Measurements from ENCODE around the gene SEC22B. TPM values are rescaled to one million over a fixed set of nuclear protein-coding genes. Genes with fewer than 3 reads are reported as not detected.
"Not testable (repeated sequence)": the region's sequence is repeated elsewhere in the genome, so short reads cannot be mapped to it uniquely, and the experiment has no call there.

SEC22B gene
- total RNA-seq, 1 experiment from 2014 or later = 22.7 TPM

GRCh38 chr1:120112212-120112611, 64.1 kb downstream of the SEC22B start:
- H3K4me3 ChIP-seq (ENCODE audit: low read length); H2AFZ ChIP-seq (ENCODE audit: low read length); H3K9me2 ChIP-seq (replicated peaks; ENCODE audit: insufficient read depth, low read length); H3K27me3 ChIP-seq (ENCODE audit: low read length); DNase-seq; H3K4me2 ChIP-seq (ENCODE audit: low read depth, low read length, poor library complexity, severe bottlenecking); H3K79me2 ChIP-seq (ENCODE audit: low read length); H4K20me1 ChIP-seq (ENCODE audit: insufficient read depth, low read depth, low read length); H3K36me3 ChIP-seq (ENCODE audit: insufficient read depth, low read length); H3K9ac ChIP-seq (ENCODE audit: low read length); H3K9me3 ChIP-seq (ENCODE audit: low read length); H3K4me1 ChIP-seq (ENCODE audit: low read length); H3K27ac ChIP-seq (ENCODE audit: low read length): not testable (repeated sequence)

- not testable (repeated sequence) for H3K36me3 ChIP-seq (ENCODE audit: insufficient read depth, low read length); H3K27me3 ChIP-seq (ENCODE audit: low read length); H3K4me2 ChIP-seq (ENCODE audit: low read depth, low read length, poor library complexity, severe bottlenecking); H3K4me1 ChIP-seq (ENCODE audit: low read length); H3K27ac ChIP-seq (ENCODE audit: low read length); DNase-seq; H3K4me3 ChIP-seq (ENCODE audit: low read length); H3K9ac ChIP-seq (ENCODE audit: low read length); H3K9me2 ChIP-seq (replicated peaks; ENCODE audit: insufficient read depth, low read length); H3K9me3 ChIP-seq (ENCODE audit: low read length); H3K79me2 ChIP-seq (ENCODE audit: low read length); H2AFZ ChIP-seq (ENCODE audit: low read length); H4K20me1 ChIP-seq (ENCODE audit: insufficient read depth, low read depth, low read length)
Observed at GRCh38 chr1:120111771-120112170, 64.5 kb downstream of the SEC22B start.

GRCh38 chr1:120111008-120111407, 65.3 kb downstream of the SEC22B start:
- H3K27ac ChIP-seq (ENCODE audit: low read length) = not testable (repeated sequence)

GRCh38 chr1:120109656-120110055, 66.7 kb downstream of the SEC22B start:
- DNase-seq; H3K4me2 ChIP-seq (ENCODE audit: low read depth, low read length, poor library complexity, severe bottlenecking); H3K79me2 ChIP-seq (ENCODE audit: low read length); H3K27me3 ChIP-seq (ENCODE audit: low read length); H4K20me1 ChIP-seq (ENCODE audit: insufficient read depth, low read depth, low read length); H3K9me2 ChIP-seq (replicated peaks; ENCODE audit: insufficient read depth, low read length); H3K9ac ChIP-seq (ENCODE audit: low read length); H3K4me1 ChIP-seq (ENCODE audit: low read length); H2AFZ ChIP-seq (ENCODE audit: low read length); H3K27ac ChIP-seq (ENCODE audit: low read length); H3K4me3 ChIP-seq (ENCODE audit: low read length); H3K9me3 ChIP-seq (ENCODE audit: low read length); H3K36me3 ChIP-seq (ENCODE audit: insufficient read depth, low read length): not testable (repeated sequence)

More at GRCh38 chr1:120111008-120111407, 65.3 kb downstream of the SEC22B start:
- not testable (repeated sequence) for H3K4me2 ChIP-seq (ENCODE audit: low read depth, low read length, poor library complexity, severe bottlenecking); H3K9ac ChIP-seq (ENCODE audit: low read length); H4K20me1 ChIP-seq (ENCODE audit: insufficient read depth, low read depth, low read length); H3K27me3 ChIP-seq (ENCODE audit: low read length); H3K9me2 ChIP-seq (replicated peaks; ENCODE audit: insufficient read depth, low read length); H3K36me3 ChIP-seq (ENCODE audit: insufficient read depth, low read length); H3K9me3 ChIP-seq (ENCODE audit: low read length); H3K4me3 ChIP-seq (ENCODE audit: low read length); DNase-seq; H2AFZ ChIP-seq (ENCODE audit: low read length); H3K4me1 ChIP-seq (ENCODE audit: low read length); H3K79me2 ChIP-seq (ENCODE audit: low read length)

- not testable (repeated sequence) for H3K4me1 ChIP-seq (ENCODE audit: low read length); H3K9me2 ChIP-seq (replicated peaks; ENCODE audit: insufficient read depth, low read length); H2AFZ ChIP-seq (ENCODE audit: low read length); H3K79me2 ChIP-seq (ENCODE audit: low read length); H3K4me2 ChIP-seq (ENCODE audit: low read depth, low read length, poor library complexity, severe bottlenecking); H3K27ac ChIP-seq (ENCODE audit: low read length); H3K27me3 ChIP-seq (ENCODE audit: low read length); H3K4me3 ChIP-seq (ENCODE audit: low read length); H3K36me3 ChIP-seq (ENCODE audit: insufficient read depth, low read length); H4K20me1 ChIP-seq (ENCODE audit: insufficient read depth, low read depth, low read length); DNase-seq; H3K9ac ChIP-seq (ENCODE audit: low read length); H3K9me3 ChIP-seq (ENCODE audit: low read length)
Observed at GRCh38 chr1:120109180-120109579, 67.1 kb downstream of the SEC22B start.

- H3K4me1 ChIP-seq (ENCODE audit: low read length); H3K9ac ChIP-seq (ENCODE audit: low read length); H3K36me3 ChIP-seq (ENCODE audit: insufficient read depth, low read length); H3K9me3 ChIP-seq (ENCODE audit: low read length); H2AFZ ChIP-seq (ENCODE audit: low read length); DNase-seq; H4K20me1 ChIP-seq (ENCODE audit: insufficient read depth, low read depth, low read length); H3K4me2 ChIP-seq (ENCODE audit: low read depth, low read length, poor library complexity, severe bottlenecking); H3K27me3 ChIP-seq (ENCODE audit: low read length); H3K27ac ChIP-seq (ENCODE audit: low read length); H3K79me2 ChIP-seq (ENCODE audit: low read length); H3K4me3 ChIP-seq (ENCODE audit: low read length); H3K9me2 ChIP-seq (replicated peaks; ENCODE audit: insufficient read depth, low read length): not testable (repeated sequence)
Observed at GRCh38 chr1:120105288-120105687, 71.0 kb downstream of the SEC22B start.

GRCh38 chr1:120103768-120104167, 72.6 kb downstream of the SEC22B start:
- H3K4me2 ChIP-seq (ENCODE audit: low read depth, low read length, poor library complexity, severe bottlenecking); H3K79me2 ChIP-seq (ENCODE audit: low read length); H3K9ac ChIP-seq (ENCODE audit: low read length); H3K9me2 ChIP-seq (replicated peaks; ENCODE audit: insufficient read depth, low read length); H3K36me3 ChIP-seq (ENCODE audit: insufficient read depth, low read length); H3K9me3 ChIP-seq (ENCODE audit: low read length); H4K20me1 ChIP-seq (ENCODE audit: insufficient read depth, low read depth, low read length); H3K27me3 ChIP-seq (ENCODE audit: low read length); H2AFZ ChIP-seq (ENCODE audit: low read length); H3K4me3 ChIP-seq (ENCODE audit: low read length); H3K27ac ChIP-seq (ENCODE audit: low read length); H3K4me1 ChIP-seq (ENCODE audit: low read length); DNase-seq: not testable (repeated sequence)

GRCh38 chr1:120101593-120101992, 74.7 kb downstream of the SEC22B start:
- not testable (repeated sequence) for H3K27me3 ChIP-seq (ENCODE audit: low read length); H3K36me3 ChIP-seq (ENCODE audit: insufficient read depth, low read length); H3K79me2 ChIP-seq (ENCODE audit: low read length); H4K20me1 ChIP-seq (ENCODE audit: insufficient read depth, low read depth, low read length); H3K4me3 ChIP-seq (ENCODE audit: low read length); H3K4me2 ChIP-seq (ENCODE audit: low read depth, low read length, poor library complexity, severe bottlenecking); H2AFZ ChIP-seq (ENCODE audit: low read length); DNase-seq; H3K27ac ChIP-seq (ENCODE audit: low read length); H3K9me2 ChIP-seq (replicated peaks; ENCODE audit: insufficient read depth, low read length); H3K4me1 ChIP-seq (ENCODE audit: low read length); H3K9me3 ChIP-seq (ENCODE audit: low read length); H3K9ac ChIP-seq (ENCODE audit: low read length)
